Ishikawa (cell line): ENCODE measurements around the gene HDGFL2.

ENCODE experiments used
- CEBPB ChIP-seq: IDR thresholded peaks from 2 replicates; pipeline ENCODE4 v1.6.1; 2012
- CREB1 ChIP-seq: IDR thresholded peaks from 2 replicates; pipeline ENCODE4 v1.6.1; 2012; ENCODE audit warnings: low read depth
- EP300 ChIP-seq: IDR thresholded peaks from 2 replicates; pipeline ENCODE4 v1.6.1; 2012; ENCODE audit warnings: borderline replicate concordance
- NFIC ChIP-seq: IDR thresholded peaks from 2 replicates; pipeline ENCODE4 v1.6.1; 2012
- RAD21 ChIP-seq: IDR thresholded peaks from 2 replicates; pipeline ENCODE4 v1.6.1; 2012; ENCODE audit warnings: low read depth
- TAF1 ChIP-seq: IDR thresholded peaks from 2 replicates; pipeline ENCODE4 v1.6.1; 2012; ENCODE audit warnings: low read depth, mild to moderate bottlenecking
- YY1 ChIP-seq: IDR thresholded peaks from 2 replicates; pipeline ENCODE4 v1.6.1; 2012; ENCODE audit warnings: low read depth
- ZBTB7A ChIP-seq: IDR thresholded peaks from 2 replicates; pipeline ENCODE4 v1.6.1; 2012; ENCODE audit warnings: low read depth
- TF ChIP-seq, protein P1 (sequence below): IDR thresholded peaks from 2 replicates; pipeline ENCODE4 v1.6.1; 2012; ENCODE audit warnings: low read depth, mild to moderate bottlenecking
- TF ChIP-seq, protein P2 (sequence below): IDR thresholded peaks from 2 replicates; pipeline ENCODE4 v1.6.1; 2012
- TF ChIP-seq, protein P3 (sequence below): IDR thresholded peaks from 2 replicates; pipeline ENCODE4 v1.6.1; 2012

DNA sequence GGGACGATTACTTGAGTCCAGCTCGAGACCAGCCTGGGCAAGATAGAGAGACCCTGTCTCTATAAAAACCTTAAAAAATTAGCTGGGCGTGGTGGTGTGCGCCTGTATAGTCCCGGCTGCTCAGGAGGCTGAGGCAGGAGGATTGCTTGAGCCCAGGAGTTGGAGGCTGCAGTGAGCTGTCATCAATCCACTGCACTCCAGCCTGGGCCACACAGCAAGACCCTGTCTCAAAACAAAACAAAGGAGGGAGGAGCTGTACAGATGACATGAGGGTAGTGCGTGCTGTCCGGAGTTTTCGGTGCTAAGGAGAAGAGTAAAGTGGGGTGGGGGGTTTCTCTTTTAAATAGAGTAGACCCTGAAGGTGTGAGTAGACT lies 22.6 kb downstream of the HDGFL2 start:
- TF ChIP-seq, protein P1, sequence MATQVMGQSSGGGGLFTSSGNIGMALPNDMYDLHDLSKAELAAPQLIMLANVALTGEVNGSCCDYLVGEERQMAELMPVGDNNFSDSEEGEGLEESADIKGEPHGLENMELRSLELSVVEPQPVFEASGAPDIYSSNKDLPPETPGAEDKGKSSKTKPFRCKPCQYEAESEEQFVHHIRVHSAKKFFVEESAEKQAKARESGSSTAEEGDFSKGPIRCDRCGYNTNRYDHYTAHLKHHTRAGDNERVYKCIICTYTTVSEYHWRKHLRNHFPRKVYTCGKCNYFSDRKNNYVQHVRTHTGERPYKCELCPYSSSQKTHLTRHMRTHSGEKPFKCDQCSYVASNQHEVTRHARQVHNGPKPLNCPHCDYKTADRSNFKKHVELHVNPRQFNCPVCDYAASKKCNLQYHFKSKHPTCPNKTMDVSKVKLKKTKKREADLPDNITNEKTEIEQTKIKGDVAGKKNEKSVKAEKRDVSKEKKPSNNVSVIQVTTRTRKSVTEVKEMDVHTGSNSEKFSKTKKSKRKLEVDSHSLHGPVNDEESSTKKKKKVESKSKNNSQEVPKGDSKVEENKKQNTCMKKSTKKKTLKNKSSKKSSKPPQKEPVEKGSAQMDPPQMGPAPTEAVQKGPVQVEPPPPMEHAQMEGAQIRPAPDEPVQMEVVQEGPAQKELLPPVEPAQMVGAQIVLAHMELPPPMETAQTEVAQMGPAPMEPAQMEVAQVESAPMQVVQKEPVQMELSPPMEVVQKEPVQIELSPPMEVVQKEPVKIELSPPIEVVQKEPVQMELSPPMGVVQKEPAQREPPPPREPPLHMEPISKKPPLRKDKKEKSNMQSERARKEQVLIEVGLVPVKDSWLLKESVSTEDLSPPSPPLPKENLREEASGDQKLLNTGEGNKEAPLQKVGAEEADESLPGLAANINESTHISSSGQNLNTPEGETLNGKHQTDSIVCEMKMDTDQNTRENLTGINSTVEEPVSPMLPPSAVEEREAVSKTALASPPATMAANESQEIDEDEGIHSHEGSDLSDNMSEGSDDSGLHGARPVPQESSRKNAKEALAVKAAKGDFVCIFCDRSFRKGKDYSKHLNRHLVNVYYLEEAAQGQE: no peak
- no peak for TF ChIP-seq CEBPB
- TF ChIP-seq TAF1: no peak
- TF ChIP-seq EP300: no peak
- TF ChIP-seq, protein P2, sequence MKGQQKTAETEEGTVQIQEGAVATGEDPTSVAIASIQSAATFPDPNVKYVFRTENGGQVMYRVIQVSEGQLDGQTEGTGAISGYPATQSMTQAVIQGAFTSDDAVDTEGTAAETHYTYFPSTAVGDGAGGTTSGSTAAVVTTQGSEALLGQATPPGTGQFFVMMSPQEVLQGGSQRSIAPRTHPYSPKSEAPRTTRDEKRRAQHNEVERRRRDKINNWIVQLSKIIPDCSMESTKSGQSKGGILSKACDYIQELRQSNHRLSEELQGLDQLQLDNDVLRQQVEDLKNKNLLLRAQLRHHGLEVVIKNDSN: no peak
- no peak for TF ChIP-seq YY1
- TF ChIP-seq NFIC: no peak
- TF ChIP-seq, protein P3, sequence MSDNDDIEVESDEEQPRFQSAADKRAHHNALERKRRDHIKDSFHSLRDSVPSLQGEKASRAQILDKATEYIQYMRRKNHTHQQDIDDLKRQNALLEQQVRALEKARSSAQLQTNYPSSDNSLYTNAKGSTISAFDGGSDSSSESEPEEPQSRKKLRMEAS: no peak
- TF ChIP-seq CREB1: no peak
- TF ChIP-seq RAD21: no peak
- no peak for TF ChIP-seq ZBTB7A
